Measurements from ENCODE around the gene MYO1A. TPM values are rescaled to one million over a fixed set of nuclear protein-coding genes. Genes with fewer than 3 reads are reported as not detected.
"Not testable (repeated sequence)": the region's sequence is repeated elsewhere in the genome, so short reads cannot be mapped to it uniquely, and the experiment has no call there.

MYO1A gene
- total RNA-seq, 1 experiment from 2014 or later: not detected

- no peak for DNase-seq (ENCODE audit: low read depth)
Measured at GRCh38 chr12:57018906-57019305, 31.0 kb downstream of the MYO1A start.

- DNase-seq (ENCODE audit: low read depth): not testable (repeated sequence)
Measured at GRCh38 chr12:57018353-57018752, 31.6 kb downstream of the MYO1A start.

- DNase-seq (ENCODE audit: low read depth): no peak
Measured at GRCh38 chr12:57016348-57016747, 33.6 kb downstream of the MYO1A start, which contains the start of gene TAC3. Gene TAC3, minus strand, starts transcription at chr12:57016529. Its CDS starts 732 bp downstream, at chr12:57015797.

GRCh38 chr12:57012600-57013465 is 37.1 kb downstream of the MYO1A start:
- DNase-seq (ENCODE audit: low read depth): no peak

- DNase-seq (ENCODE audit: low read depth): no peak
Measured at GRCh38 chr12:57011438-57012424, 38.2 kb downstream of the MYO1A start.

GRCh38 chr12:57010627-57011247 is 39.2 kb downstream of the MYO1A start:
- no peak for DNase-seq (ENCODE audit: low read depth)

GRCh38 chr12:57009949-57010626 is 39.8 kb downstream of the MYO1A start:
- DNase-seq (ENCODE audit: low read depth): no peak

- DNase-seq (ENCODE audit: low read depth): peak; percentile 59
Measured at GRCh38 chr12:57008178-57008577, 41.8 kb downstream of the MYO1A start.

- DNase-seq (ENCODE audit: low read depth): peak; percentile 3
Measured at GRCh38 chr12:57006809-57007475, 43.0 kb downstream of the MYO1A start.

- peak; percentile 57 for DNase-seq (ENCODE audit: low read depth)
Measured at GRCh38 chr12:57005980-57006808, 43.7 kb downstream of the MYO1A start, which contains the start of gene ZBTB39. Gene ZBTB39, minus strand, starts transcription at chr12:57006546. Its CDS starts 1,629 bp downstream, at chr12:57004917.

- no peak for DNase-seq (ENCODE audit: low read depth)
Measured at GRCh38 chr12:57004651-57005050, 45.3 kb downstream of the MYO1A start.

GRCh38 chr12:57003395-57003794 is 46.5 kb downstream of the MYO1A start:
- DNase-seq (ENCODE audit: low read depth): no peak

GRCh38 chr12:57001448-57001906 is 48.5 kb downstream of the MYO1A start:
- peak; percentile 31 for DNase-seq (ENCODE audit: low read depth)

- DNase-seq (ENCODE audit: low read depth): no peak
Measured at GRCh38 chr12:57000393-57000792, 49.5 kb downstream of the MYO1A start.

- DNase-seq (ENCODE audit: low read depth): peak; percentile 22
Measured at GRCh38 chr12:56999456-56999855, 50.5 kb downstream of the MYO1A start.

- no peak for DNase-seq (ENCODE audit: low read depth)
Measured at GRCh38 chr12:56998981-56999380, 50.9 kb downstream of the MYO1A start.

GRCh38 chr12:56998316-56998715 is 51.6 kb downstream of the MYO1A start:
- DNase-seq (ENCODE audit: low read depth): no peak

- DNase-seq (ENCODE audit: low read depth): no peak
Measured at GRCh38 chr12:56996793-56997545, 53.0 kb downstream of the MYO1A start.

Measured in RPMI7951 (cell line).